GM12872 (cell line): ENCODE results near the gene TAS2R16.

Experiments used
- CTCF ChIP-seq: IDR thresholded peaks from 3 replicates; pipeline ENCODE4 v1.5.1; 2011; ENCODE audit warnings: low read depth, mild to moderate bottlenecking, low read length, moderate library complexity; ENCODE audit not compliant: insufficient read depth

The TAS2R16 gene

DNA sequence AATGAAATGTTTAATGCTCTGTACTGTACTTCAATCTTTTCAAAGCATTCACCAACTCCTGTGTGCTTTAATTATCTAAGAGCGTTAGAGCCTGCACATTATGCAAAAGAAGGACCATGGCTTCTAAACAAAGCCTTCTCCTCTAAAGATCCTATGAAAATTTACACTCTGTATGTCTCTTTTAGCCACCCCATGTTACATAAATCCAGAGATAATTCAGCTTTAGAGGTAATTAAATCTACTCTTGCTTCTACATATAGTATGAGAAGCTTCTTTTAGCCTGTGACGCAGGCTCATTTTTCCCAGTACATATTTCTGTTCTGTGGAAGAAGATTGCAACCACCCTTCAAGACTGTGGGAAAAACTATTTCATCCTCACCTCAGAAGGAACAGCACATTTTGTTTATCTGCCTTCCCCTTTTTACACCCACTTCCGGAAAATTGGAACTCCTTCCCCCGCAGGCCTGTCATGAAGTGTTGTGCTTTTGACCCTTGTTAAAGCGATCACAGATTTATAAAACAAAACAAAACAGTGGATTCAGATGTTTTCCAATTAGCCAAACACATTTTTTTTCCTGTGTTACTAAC, 8.1 kb upstream of the TAS2R16 start:
- no peak for TF ChIP-seq CTCF

DNA sequence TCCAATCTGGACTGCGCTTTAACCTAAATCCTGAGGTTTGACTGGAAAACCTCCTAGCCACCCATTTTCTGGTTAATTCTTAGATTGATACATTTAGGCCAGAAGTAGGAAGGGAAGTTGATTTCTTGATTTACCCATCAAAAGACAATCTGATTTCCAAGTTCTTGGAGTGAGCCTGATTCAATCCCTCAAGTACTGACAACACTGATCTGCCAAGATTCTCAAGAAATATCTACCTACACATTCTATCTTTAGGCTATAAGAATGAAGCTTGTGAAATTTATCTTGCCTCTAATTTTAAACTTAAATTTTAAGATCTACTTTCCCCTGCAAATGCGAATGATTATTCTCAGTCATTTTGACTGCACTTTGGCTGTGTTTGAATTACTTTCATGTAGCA, 5.9 kb downstream of the TAS2R16 start:
- no peak for TF ChIP-seq CTCF

GRCh38 chr7:122989041-122989440, 6.5 kb downstream of the TAS2R16 start:
- TF ChIP-seq CTCF, result no peak

DNA sequence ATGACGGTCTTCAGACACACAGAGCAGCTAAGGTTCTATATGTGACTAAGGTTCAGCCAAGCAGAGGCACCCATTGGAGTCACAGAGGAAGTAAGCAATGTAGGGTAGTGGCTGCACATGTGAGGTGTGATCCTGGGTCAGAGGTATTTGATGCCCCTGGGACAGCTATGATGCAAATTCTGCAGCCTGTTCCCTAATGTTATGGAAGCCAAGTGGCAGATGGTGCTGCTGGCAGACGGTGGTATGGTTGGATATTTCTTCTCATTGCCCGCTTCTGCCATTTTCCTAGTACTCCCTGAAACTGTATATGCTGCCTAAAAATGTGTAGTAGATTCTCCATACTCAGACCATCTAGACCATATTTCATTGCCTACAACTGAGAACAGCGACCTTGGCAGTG, 7.2 kb downstream of the TAS2R16 start:
- no peak for TF ChIP-seq CTCF

GRCh38 chr7:122987463-122987862, 8.0 kb downstream of the TAS2R16 start:
- TF ChIP-seq CTCF, result no peak

GRCh38 chr7:122984021-122984420, 11.5 kb downstream of the TAS2R16 start:
- TF ChIP-seq CTCF, result no peak

DNA sequence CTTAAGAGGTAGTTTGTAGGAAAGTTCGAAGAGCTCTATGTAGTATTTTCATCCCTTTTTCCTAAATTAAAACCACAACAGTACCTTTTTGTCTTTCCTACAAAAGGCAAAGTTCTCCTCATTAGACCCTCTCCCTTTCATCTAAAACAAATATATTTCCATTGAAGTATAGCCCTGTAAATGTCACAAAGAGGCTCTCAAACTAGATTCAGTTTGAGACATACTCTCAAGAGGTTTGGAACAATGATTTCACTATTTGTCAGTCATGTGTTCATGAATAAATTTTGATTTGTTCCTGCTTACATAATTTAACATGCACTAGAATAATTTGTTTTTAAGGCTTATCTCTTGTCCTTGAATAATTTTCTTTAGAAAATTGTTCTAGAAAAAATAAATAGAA, 12.2 kb downstream of the TAS2R16 start:
- TF ChIP-seq CTCF, result no peak
